HUDEP-2 (cell line): Measurements from ENCODE around the gene TMC1.

Source experiments
- DNase-seq, 76 experiments: peaks; one replicate each; lab custom pipeline; 2025; ENCODE audit not compliant: unreplicated experiment in 76 of 76; lab: John Stamatoyannopoulos, UW

Gene TMC1

DNA sequence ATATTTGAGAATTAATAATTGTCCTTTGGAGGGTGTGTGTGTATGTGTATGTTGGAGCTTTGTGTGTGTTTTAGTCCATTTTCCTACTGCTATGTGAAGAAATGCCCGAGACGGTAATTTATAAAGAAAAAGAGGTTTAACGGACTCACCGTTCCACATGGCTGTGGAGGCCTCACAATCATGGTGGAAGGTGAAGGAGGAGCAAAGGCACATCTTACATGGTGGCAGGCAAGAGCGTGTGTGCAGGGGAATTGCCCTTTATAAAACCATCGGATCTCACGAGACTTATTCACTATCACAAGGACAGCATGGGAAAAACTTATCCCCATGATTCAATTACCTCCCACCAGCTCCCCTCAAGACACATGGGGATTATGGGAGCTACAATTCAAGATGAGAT lies 44.1 kb downstream of the TMC1 start:
- DNase-seq, result no peak

DNA sequence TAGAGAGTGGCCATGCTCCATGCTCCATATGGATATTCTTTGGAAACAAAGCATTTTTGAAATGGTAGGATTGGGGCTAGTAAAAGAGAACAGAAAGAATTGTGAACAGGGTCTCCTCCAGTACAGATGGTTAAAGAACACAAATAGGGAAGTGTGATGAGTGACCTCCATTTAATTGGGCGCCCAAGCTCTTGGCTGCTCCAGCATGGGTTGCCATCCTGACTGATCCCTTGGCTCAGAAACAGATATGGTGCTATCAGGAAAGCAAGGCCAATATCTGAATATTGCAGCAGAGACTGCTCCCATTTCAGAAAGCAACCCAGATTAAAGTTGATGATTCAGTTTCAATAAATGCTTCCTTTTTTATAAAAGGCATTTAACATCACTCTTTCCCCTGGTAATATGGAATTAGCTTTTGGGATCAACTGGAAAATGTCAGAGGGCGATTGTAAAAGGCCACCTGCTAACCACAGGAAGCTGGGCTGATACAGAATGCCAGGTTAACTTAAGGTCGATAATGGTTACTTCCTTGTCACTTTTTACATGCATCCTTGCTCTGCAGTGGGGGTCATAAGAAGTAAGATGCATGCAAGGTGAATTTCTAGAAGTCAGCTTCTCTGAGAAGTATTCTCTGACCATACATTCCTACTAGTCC lies 52.9 kb downstream of the TMC1 start:
- no peak for DNase-seq

DNA sequence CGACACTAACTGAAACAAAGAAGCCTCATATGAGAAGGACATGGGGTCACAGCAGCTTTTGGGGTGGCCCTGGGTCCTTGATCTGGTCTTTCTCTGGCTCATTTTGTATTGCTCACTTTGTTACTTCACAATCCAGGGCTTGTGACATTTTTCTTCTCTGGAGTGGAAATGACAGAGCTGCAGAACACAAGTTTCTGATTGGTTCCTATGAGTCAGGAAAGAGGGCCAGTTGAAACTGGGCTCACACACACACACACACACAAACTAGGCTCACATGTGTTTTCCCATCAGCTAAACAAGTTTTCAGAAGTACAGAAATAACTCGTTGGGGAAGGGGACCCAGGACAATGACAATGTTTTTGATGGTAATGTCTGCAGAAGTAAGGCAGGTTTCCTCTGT lies 54.3 kb downstream of the TMC1 start:
- DNase-seq, result no peak

DNA sequence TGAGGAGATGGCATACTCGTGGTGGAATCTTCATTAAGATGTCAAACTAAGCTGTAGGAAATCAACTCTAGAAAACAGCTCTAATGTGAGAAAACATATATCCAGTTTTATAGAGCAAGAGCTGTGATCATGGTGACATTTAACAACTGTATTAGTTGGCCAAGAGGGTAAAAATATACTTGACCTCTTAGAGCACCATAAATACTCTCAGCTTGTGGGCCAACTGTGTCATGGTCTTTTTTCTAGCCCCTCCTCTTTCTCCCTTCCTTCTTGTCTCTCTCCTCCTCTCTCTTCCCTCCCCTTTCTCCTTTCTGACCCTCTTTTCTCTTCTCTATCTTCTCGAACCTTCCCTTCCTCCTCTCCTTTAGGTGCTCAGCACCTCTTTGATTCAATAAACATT lies 54.7 kb downstream of the TMC1 start:
- no peak for DNase-seq

DNA sequence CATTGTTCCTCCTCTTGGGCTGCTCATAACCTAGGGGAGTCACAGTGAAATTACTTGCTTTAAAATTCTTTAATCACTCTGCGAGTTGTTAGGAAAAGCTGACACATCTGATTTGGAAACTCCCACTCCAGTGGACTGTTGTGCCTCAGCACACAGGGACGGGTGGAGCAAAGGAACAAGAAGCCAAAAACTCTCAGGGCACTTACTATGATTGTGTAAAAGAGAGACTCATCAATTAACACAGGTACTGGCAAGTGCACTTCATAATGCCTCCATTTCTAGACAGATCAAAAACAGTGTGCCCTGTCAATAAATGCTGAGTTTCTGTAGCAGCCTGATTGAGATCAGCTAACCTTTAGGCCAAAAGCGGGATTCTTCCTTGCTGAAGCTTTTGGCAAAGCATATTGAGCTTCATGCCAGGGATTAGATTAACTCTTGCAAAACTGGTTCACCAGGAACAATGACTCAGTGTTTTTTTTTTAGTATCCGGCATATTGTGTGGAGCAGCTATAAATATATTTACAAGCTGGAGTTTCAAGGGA lies 55.9 kb downstream of the TMC1 start:
- peak in 1 of 76 experiments; percentile 25 for DNase-seq

DNA sequence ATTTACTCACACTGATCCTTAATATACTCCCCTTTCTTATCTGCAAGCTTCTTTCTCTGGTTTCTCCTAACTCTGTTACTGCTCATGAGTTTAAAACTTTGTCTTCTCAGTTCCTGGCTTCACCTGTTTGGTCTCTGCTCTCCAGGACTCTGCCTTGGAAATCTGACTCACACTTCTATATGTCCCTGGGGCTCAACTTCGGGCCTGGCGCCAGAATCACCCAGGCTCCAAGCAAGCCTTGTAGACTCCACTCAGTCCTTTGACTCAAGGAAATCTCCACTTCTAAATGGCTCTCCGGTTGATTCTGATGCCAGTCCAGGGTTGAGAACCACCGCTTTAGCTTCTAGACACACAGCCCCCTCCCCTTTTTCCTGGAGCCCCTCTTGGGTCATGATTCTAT lies 57.8 kb downstream of the TMC1 start:
- DNase-seq, result peak in 2 of 76 experiments; percentile 1 to 2

DNA sequence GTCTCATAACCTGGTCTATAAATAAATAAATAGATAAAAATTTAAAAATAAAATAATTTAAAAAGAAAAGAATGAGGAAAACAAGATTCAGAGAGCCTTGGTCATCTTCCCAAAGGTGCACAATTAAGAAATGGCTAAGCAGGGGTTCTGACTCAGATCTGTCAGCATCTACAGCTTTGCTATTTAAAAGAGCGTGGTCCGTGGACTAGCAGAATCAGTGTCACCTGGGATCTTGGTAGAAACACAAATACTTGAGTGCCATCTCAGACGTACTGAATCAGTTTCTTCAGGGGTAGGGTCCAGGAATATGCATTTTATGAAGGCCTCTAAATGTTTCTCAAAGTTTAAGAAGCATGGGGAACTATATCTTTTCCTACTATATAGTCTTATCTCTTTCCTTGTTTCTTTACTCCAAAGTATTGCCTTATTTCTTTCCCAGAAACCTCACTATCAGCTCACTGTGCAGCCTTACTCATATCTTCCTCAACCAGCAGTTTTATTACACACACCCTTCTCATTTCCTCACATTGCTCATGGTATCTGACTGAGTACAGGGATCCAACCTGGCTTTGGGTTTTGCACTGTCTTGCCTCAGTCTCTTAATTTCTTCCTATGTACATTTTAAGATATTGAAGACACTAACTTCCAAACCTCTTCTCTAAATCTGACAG lies 58.6 kb downstream of the TMC1 start:
- peak in 11 of 76 experiments; percentile 3 to 56 (median 23) for DNase-seq

DNA sequence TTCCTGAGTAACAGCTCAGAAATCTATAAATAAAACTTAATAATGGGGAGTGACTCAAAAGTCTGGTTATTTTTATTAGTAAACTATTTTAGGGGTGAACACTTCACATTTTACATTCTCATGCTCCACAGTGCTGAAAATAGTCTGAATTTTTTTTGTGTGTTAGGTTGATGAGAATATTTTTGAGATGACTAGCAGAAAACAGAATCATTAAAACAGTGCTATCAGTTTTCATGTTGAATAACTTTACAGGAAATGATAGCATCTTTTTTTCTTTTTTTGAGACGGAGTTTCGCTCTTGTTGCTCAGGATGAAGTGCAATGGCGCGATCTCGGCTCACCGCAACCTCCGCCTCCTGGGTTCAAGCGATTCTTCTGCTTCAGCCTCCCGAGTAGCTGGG lies 60.3 kb downstream of the TMC1 start:
- DNase-seq, result no peak

DNA sequence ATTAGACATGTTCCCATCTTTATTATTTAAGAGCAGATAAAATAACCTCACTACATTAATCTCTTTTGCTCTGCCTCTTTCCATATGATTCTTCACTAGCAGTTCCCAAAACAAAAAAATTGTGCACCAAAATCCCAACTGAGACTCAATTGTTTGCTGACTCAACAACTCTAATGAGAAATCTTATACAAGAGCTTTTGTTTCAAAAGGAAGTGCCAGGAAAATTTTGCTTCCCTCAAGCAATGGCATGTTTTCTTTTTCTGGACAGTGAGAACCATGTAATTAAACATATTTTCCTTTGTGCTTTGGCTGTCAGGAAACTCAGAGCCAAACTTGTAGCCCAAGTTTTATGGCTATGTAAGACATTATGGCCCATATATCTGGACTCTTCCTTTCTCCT lies 62.0 kb downstream of the TMC1 start:
- DNase-seq, result no peak

DNA sequence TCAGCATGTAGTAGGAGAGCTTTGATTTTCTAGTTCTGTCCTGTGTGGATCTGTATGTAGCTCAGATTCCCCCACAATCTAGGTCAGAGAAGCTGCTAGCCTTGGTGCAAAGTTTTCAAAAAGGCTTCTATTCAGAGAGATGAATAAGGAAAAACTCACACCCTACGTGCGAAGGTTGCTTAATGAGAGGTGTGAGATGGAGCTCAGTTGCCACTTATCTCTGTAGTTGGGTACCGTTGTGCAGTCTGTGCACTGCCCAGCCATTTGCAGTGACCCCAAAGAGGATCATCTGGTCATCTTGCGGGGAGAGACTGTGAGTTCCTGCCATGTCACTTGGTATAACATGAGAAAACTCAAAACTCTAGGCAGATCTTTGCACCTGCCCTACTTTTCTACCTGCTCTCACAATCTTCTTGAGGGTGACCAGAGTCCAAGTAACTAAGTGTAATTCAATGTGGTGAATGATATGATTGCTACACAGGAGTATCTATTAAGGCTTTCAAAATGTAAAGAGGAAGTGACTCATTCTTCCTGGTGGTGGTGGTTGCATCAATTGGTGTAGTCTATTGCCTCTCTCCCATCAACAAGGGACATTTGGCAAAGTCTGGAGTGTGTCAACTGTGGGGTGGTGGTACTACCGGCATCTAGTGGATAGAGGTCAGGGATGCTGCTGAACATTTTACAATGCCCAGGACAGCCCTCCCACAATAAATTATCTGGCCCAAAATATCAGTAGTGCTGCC lies 65.2 kb downstream of the TMC1 start:
- DNase-seq, result no peak

DNA sequence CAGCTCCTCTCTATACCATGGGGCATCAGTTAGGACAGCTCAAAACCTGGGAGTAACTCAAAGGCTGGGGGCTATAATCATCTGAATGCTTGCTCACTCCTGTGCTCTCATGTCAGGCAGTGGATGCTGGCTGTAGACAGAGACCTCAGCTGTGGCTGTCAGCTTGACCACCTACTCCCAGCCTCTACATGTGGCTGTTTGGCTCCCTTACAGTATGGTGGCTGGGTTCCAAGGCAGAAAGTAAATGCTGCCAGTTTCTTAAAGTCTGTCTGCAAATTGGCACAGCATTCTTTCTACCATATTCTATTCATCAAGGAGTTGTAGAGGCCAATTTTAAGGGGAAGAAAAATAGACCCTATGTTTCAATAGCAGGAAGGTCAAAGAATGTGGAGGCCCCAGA lies 66.9 kb downstream of the TMC1 start:
- no peak for DNase-seq

DNA sequence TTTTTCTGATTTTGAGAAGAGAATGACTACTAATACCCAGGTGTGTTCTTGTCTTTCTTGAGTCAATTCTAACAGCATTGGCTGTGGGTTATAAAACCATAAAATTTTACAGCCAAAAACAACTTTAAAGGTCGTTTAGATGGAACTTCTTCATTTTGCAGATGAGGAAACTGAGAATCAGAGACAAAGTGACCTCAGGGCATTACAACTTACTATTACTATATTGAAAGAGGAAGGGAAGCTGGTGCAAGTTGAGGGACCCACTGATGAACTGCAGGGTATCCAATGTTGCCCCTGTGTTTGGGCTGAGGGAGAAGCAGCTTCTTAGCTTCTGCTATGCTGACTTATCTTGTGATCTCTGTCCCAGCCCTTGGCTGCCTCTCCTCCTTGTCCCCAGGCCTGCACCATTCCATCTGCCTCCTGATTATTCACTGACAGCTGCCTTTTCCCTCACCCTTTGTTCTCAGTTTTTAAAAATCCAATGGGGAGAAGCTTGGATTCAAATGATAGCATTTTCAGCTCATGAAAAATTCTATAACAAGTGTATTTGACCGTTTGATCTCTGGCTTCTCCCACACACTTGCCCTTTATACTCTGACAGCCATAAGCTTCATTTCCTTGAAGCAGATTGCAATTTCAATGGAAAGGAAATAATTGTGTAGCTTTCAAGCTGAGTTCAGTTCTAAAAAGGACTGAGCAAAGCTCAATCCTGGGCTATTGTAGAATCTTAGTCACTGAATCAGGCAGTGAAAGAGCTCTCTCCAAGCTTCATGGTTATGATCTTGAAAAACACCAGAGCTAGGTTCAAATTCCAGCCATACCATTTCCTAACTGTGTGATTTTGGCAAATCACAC lies 68.5 kb downstream of the TMC1 start:
- DNase-seq, result no peak

DNA sequence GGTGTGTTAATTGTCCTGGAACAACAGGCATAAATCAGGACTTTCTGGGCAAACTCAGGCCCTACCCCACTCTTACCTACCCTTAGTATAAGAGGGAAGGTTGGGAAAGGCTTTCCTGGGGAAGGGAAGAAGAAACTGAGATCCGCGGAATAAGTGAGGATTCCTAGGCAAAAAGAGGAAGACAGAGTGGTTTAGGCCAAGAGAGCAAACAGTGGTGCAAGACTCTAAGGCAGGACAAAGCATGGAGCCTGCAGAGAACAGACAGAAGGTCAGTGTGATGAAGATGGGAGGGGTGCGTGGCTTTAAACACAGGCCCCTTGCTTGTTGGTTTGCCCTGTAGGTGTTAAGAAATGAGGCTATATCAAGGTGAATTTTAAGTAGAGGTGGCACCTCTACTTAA lies 69.4 kb downstream of the TMC1 start:
- no peak for DNase-seq

DNA sequence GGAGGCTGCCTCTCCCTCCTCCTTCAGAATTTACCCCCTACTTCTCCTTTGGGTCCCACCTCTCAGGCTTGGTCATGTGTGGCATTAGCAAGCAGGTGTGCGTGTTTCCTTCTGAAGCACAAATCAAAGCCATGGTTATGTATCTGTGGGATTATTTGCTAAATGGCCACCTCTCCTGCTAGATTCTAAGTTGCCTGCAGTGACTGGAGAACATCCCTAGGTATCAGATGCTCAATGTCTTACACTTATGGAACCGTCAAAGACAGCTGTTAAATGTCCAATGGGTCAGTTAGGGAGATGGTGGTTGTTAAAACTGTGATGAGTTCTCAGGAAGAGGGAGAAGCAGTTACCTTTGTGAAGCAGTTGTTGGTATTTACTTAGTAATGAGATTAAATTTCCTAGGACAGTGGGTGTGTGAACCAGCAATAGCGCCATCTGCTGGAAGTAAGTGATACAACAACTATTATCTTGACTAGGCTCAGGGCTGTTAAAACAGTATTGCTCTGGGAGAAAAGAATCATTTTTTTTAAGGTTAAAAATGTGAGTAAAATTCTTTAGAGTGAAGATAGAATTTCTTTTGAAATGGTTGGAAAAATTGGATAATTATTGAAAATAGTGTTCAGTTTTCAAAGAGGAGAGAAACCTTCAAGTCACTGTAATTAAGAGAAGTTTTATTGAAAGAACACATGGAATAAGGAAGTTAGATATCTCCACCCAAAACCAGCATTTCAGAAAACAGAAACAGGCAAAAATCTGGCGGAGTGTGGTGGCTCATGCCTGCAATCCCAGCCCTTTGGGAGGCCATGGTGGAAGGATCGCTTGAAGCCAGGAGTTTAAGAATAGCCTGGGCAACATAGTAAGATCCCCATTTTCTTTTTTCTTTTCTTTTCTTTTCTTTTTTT lies 71.3 kb downstream of the TMC1 start:
- peak in 18 of 76 experiments; percentile 1 to 48 (median 23) for DNase-seq

DNA sequence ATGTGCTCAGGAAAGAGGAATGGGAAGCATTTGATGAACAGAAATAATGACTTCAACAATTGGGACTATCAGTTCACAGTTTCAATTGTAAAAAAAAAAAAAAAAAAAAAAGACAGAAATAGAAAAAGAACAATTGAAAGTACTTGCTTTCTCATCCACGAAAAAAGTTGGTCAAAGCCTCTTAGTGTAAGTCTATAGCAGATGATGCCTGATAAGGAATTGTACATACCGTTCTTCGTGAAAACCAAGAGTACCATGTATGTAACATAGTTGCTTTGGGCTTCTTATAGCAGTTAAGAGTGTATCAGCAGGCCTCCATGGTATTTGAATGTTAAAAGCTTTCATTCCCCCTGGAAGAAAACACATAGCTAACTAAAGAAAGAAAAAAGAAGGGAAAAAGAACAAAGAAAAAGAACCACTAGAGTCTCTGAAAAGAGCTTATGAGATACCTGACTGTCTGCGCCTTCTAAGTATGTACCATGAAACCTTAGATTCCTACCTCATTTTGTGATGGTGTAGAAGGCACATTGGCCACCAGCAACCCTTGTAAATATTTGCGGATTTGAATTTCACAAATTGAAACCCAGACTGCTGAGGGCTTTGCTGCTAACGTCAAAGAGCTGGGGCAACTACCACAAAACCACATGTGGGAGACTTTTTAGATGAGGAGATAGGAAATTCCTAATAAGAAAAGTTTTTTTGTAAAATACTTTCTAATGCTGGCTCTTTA lies 75.2 kb downstream of the TMC1 start:
- DNase-seq, result no peak

DNA sequence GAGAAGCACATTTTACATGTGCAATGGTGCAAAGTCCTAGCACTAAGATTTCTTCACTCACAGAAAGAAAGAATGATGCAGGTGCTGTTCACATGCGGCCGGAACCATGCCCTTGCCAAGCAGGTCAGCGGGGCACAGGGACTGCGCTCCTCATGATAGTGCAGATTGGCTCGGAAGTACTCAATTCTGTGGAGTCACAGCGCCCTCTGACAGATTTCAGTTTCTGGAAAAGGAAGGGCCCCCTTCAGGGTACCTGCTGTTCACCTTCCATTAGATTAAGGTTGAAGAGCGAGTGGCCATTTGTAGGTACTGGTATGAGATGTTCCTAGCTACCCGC lies 75.7 kb downstream of the TMC1 start:
- no peak for DNase-seq

DNA sequence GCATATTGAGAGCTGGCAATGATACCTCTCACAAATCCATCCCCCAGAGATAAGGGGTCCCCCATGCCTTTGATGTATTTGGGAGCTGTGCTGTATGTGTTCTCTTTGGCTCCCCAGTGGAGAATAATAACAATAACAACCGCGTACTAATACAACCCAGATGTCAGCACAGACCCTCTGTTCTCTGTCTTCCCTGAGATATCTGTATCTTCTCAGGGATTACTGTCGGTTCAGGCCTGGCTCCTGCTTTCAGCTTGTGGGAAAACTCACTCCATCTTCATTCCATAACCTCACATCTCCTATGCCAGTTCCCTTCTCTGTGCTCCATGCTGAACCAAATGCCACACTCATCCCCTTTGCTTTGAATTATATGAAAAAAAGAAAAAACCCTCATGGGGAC lies 76.2 kb downstream of the TMC1 start:
- no peak for DNase-seq

DNA sequence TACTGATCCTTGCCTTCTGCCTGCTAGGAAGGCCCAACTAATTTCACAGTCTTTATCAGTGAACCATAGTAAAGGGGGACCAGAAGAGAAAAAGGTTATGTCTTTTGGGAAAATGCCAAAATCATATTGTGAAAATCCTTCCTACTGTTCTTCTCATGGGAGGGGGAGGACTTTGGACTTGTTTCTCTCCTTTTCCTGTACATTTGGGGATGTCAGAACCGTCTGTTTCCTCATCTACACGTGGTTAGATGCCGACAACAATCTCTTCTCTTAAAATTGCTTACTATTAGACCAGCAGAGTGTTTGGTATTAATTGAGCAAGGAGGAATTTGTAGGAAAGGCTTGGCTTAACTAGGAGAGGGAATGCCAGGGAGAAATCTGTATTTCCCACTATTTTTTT lies 77.2 kb downstream of the TMC1 start:
- DNase-seq, result no peak

DNA sequence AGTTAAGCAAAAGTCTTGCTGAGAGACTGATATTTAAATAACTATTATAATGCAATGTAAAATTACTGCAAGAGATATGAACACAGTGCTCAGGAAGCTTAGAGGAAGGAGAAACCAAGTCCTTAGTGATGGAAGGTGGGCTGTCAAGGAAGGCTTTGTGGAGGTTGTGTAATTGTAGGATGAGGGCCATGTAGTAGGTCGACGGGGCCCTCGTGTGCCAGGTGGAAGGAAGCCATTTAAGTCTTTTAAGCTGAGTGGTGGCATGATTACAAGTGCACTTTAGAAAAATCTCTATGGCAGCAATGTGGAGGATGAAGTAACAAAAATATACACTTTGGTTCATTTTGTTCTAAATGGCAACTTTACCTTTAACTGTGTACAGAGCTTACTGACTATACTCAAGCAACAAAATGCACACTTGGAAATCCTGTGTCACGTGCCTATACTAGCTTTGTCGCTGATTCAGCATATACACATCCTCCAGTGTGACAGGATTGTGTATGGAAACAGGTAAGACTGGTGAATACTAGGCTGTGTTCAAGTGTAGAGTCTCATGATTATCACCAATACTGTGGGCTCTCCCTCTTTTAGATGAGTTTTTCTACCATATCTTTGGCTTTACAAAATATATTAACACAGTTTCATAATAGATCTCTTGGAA lies 78.6 kb downstream of the TMC1 start:
- DNase-seq, result no peak
